Esophagus squamous epithelium (tissue), 4 donors: ENCODE measurements around the gene LRRC4C.

ENCODE experiments used
- POLR2A ChIP-seq, 4 donors: fragments of 450-650 bp; IDR thresholded peaks; one replicate each; pipeline ENCODE4 v1.6.1; 2017; ENCODE audit warnings: antibody characterized with exemption in 4 of 4, mild to moderate bottlenecking in 4 of 4, moderate library complexity in 3 of 4
- TF ChIP-seq, protein P1 (sequence below), 6 experiments: fragments of 450-650 bp in 4 of 6; fragments of 200-600 bp in 2 of 6; sonication (generic) in 2 of 6; IDR thresholded peaks; one replicate each; pipeline ENCODE4 v1.5.1; 2016 to 2019; ENCODE audit warnings: antibody characterized with exemption in 6 of 6, mild to moderate bottlenecking in 4 of 6, moderate library complexity in 4 of 6

DNA sequence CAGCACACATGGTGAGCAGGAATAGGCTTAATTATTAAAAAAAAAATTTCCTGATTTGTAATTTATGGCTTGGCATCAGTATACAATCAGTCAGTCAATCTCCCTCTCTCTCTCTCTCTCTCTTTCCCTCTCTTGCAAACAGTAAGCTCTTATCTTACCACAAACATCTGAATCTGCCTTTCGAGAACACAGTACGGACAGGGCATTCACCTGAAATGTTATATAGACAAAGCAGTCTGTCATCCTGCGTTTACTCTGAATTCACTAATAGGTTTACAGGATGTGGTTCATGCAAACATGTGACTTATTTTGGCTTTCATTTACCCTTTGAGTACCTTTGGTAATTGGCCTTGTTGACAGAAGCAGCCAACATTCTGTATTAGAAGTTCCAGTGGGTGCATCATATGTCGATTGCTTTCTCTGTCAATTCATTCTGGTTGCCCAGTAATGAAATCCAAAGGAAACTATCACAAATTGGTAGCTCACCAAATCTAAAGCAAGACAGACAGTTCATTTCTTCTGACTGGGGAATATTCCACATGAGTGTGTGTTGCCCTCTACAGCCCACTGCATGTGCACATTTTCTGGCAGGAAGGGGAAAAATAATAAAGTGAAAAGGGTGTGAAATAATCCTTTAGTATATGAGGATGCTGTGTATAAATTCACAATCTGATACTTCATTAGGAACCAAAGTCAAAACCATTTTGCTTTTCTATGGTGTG lies 1058.2 kb downstream of the LRRC4C start:
- TF ChIP-seq, protein P1, sequence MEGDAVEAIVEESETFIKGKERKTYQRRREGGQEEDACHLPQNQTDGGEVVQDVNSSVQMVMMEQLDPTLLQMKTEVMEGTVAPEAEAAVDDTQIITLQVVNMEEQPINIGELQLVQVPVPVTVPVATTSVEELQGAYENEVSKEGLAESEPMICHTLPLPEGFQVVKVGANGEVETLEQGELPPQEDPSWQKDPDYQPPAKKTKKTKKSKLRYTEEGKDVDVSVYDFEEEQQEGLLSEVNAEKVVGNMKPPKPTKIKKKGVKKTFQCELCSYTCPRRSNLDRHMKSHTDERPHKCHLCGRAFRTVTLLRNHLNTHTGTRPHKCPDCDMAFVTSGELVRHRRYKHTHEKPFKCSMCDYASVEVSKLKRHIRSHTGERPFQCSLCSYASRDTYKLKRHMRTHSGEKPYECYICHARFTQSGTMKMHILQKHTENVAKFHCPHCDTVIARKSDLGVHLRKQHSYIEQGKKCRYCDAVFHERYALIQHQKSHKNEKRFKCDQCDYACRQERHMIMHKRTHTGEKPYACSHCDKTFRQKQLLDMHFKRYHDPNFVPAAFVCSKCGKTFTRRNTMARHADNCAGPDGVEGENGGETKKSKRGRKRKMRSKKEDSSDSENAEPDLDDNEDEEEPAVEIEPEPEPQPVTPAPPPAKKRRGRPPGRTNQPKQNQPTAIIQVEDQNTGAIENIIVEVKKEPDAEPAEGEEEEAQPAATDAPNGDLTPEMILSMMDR (IDR thresholded peaks at IDR 0.05): no peak
- TF ChIP-seq POLR2A (IDR thresholded peaks at IDR 0.05): no peak
